HUES6 (cell line): Measurements from ENCODE around the gene RBPJ.

Experiments
- H3K27ac ChIP-seq: 2 replicates; pipeline ENCODE4 v1.7.0; 2013; ENCODE audit warnings: low read depth, mild to moderate bottlenecking, low read length, inconsistent platforms
- H3K27me3 ChIP-seq: 2 replicates; pipeline ENCODE4 v1.6.1; 2013; ENCODE audit warnings: low read length; ENCODE audit not compliant: control insufficient read depth, insufficient read depth
- H3K36me3 ChIP-seq: 2 replicates; pipeline ENCODE4 v1.6.1; 2013; ENCODE audit warnings: low read length; ENCODE audit not compliant: control insufficient read depth, insufficient read depth
- H3K4me1 ChIP-seq: 2 replicates; pipeline ENCODE4 v1.6.1; 2013; ENCODE audit warnings: low read length; ENCODE audit not compliant: control insufficient read depth, insufficient read depth
- H3K4me3 ChIP-seq: 2 replicates; pipeline ENCODE4 v1.5.1; 2013; ENCODE audit warnings: low read depth, low read length
- H3K9ac ChIP-seq: one replicate; pipeline ENCODE4 v1.6.1; 2013; ENCODE audit warnings: mild to moderate bottlenecking, low read length
- H3K9me3 ChIP-seq: 2 replicates; pipeline ENCODE4 v1.6.1; 2013; ENCODE audit warnings: low read depth, low read length; ENCODE audit not compliant: control insufficient read depth, insufficient read depth

RBPJ gene

GRCh38 chr4:26321373-26322221, 783 bp downstream of the RBPJ start:
- H3K36me3 ChIP-seq, result no peaks in the 10 kb centered on the region
- peak overlapping the region; percentile 93 for H3K9ac ChIP-seq
- no peaks in the 10 kb centered on the region for H3K27me3 ChIP-seq
- peaks cover 20% of the 10 kb centered on the region for H3K4me1 ChIP-seq
- H3K27ac ChIP-seq, result peak overlapping the region; percentile 64; the same call in 1 of the 2 replicates
- peak overlapping the region; percentile 98 for H3K4me3 ChIP-seq
- H3K9me3 ChIP-seq, result peaks cover 16% of the 10 kb centered on the region

GRCh38 chr4:26322346-26322745, 1.5 kb downstream of the RBPJ start:
- no peak overlapping the region for H3K27ac ChIP-seq
- no peaks in the 10 kb centered on the region for H3K36me3 ChIP-seq
- H3K4me1 ChIP-seq, result peaks cover 24% of the 10 kb centered on the region
- H3K9ac ChIP-seq, result peak overlapping the region; percentile 93
- peak overlapping the region; percentile 98 for H3K4me3 ChIP-seq
- peaks cover 10% of the 10 kb centered on the region for H3K9me3 ChIP-seq
- H3K27me3 ChIP-seq, result no peaks in the 10 kb centered on the region

- H3K9ac ChIP-seq, result no peak overlapping the region
- H3K4me1 ChIP-seq, result peaks cover 28% of the 10 kb centered on the region
- H3K27me3 ChIP-seq, result no peaks in the 10 kb centered on the region
- no peak overlapping the region for H3K27ac ChIP-seq
- no peaks in the 10 kb centered on the region for H3K9me3 ChIP-seq
- 0 out of 2 replicates have a peak, but pooled peaks cover 3% of the 10 kb centered on the region for H3K36me3 ChIP-seq
- peak overlapping the region; percentile 98 for H3K4me3 ChIP-seq
Measured at GRCh38 chr4:26323821-26324220, 3.0 kb downstream of the RBPJ start.

- peaks cover 31% of the 10 kb centered on the region for H3K4me1 ChIP-seq
- H3K36me3 ChIP-seq, result 0 out of 2 replicates have a peak, but pooled peaks cover 3% of the 10 kb centered on the region
- no peak overlapping the region for H3K9ac ChIP-seq
- H3K4me3 ChIP-seq, result 0 out of 2 replicates have a peak overlapping the region, but pooled peaks have one; percentile 6
- H3K27me3 ChIP-seq, result no peaks in the 10 kb centered on the region
- H3K9me3 ChIP-seq, result no peaks in the 10 kb centered on the region
- no peak overlapping the region for H3K27ac ChIP-seq
Measured at GRCh38 chr4:26325191-26325590, 4.4 kb downstream of the RBPJ start.

- H3K9ac ChIP-seq, result no peak overlapping the region
- H3K9me3 ChIP-seq, result no peaks in the 10 kb centered on the region
- H3K27me3 ChIP-seq, result no peaks in the 10 kb centered on the region
- H3K4me3 ChIP-seq, result no peak overlapping the region
- H3K36me3 ChIP-seq, result 0 out of 2 replicates have a peak, but pooled peaks cover 3% of the 10 kb centered on the region
- no peak overlapping the region for H3K27ac ChIP-seq
- H3K4me1 ChIP-seq, result peaks cover 45% of the 10 kb centered on the region
Measured at GRCh38 chr4:26326791-26327190, 6.0 kb downstream of the RBPJ start.

GRCh38 chr4:26330186-26330787, 9.5 kb downstream of the RBPJ start:
- no peaks in the 10 kb centered on the region for H3K9me3 ChIP-seq
- peak overlapping the region; percentile 19 for H3K4me3 ChIP-seq
- no peak overlapping the region for H3K9ac ChIP-seq
- H3K27ac ChIP-seq, result no peak overlapping the region; the same call in 1 of the 2 replicates
- 0 out of 2 replicates have a peak, but pooled peaks cover 3% of the 10 kb centered on the region for H3K36me3 ChIP-seq
- H3K27me3 ChIP-seq, result no peaks in the 10 kb centered on the region
- H3K4me1 ChIP-seq, result peaks cover 44% of the 10 kb centered on the region

GRCh38 chr4:26330946-26331345, 10.1 kb downstream of the RBPJ start:
- H3K4me1 ChIP-seq, result peaks cover 37% of the 10 kb centered on the region

GRCh38 chr4:26331380-26331950, 10.7 kb downstream of the RBPJ start:
- Histone ChIP-seq H3K4me1 (peaks cover 36% of the 10 kb centered on the region), H3K9ac (no peak overlapping the region)

More at GRCh38 chr4:26330946-26331345, 10.1 kb downstream of the RBPJ start:
- H3K9me3 ChIP-seq, result no peaks in the 10 kb centered on the region
- no peak overlapping the region for H3K27ac ChIP-seq
- 0 out of 2 replicates have a peak, but pooled peaks cover 3% of the 10 kb centered on the region for H3K36me3 ChIP-seq
- peak overlapping the region; percentile 22 for H3K9ac ChIP-seq
- no peaks in the 10 kb centered on the region for H3K27me3 ChIP-seq
- peak overlapping the region; percentile 19 for H3K4me3 ChIP-seq

GRCh38 chr4:26334366-26334765, 13.6 kb downstream of the RBPJ start:
- H3K9me3 ChIP-seq, result no peaks in the 10 kb centered on the region
- no peak overlapping the region for H3K27ac ChIP-seq
- H3K27me3 ChIP-seq, result no peaks in the 10 kb centered on the region
- peaks cover 25% of the 10 kb centered on the region for H3K4me1 ChIP-seq
- H3K9ac ChIP-seq, result no peak overlapping the region
- H3K36me3 ChIP-seq, result no peaks in the 10 kb centered on the region
- H3K4me3 ChIP-seq, result no peak overlapping the region

More at GRCh38 chr4:26331380-26331950, 10.7 kb downstream of the RBPJ start:
- no peaks in the 10 kb centered on the region for H3K27me3 ChIP-seq
- H3K27ac ChIP-seq, result no peak overlapping the region
- no peak overlapping the region for H3K4me3 ChIP-seq
- H3K9me3 ChIP-seq, result no peaks in the 10 kb centered on the region
- H3K36me3 ChIP-seq, result 0 out of 2 replicates have a peak, but pooled peaks cover 3% of the 10 kb centered on the region

- Histone ChIP-seq H3K36me3 (no peaks in the 10 kb centered on the region), H3K27ac (no peak overlapping the region), H3K9ac (no peak overlapping the region), H3K27me3 (no peaks in the 10 kb centered on the region), H3K4me3 (no peak overlapping the region), H3K9me3 (no peaks in the 10 kb centered on the region), H3K4me1 (peaks cover 25% of the 10 kb centered on the region)
Measured at GRCh38 chr4:26337612-26338011, 16.8 kb downstream of the RBPJ start.
